Fibroblast of lung (primary cell): ENCODE data around the gene N4BP2. TPM values are rescaled to one million over a fixed set of nuclear protein-coding genes. Genes with fewer than 3 reads are reported as not detected.

Source experiments
- DNase-seq, 2 donors: peaks; one replicate each; pipeline versions ENCODE4 v3.0.0 to v3.0.0-alpha.2; 2010; ENCODE audit warnings: low read depth in 2 of 2
- H2AFZ ChIP-seq: 2 replicates; pipeline ENCODE4 v1.5.1; 2012; ENCODE audit warnings: low read length, control low read depth, inconsistent platforms
- H3K27ac ChIP-seq: 2 replicates; pipeline ENCODE4 v1.5.1; 2011; ENCODE audit warnings: low read length, control low read depth; ENCODE audit not compliant: insufficient read depth
- H3K27me3 ChIP-seq: 2 replicates; pipeline ENCODE4 v1.5.1; 2011; ENCODE audit warnings: mild to moderate bottlenecking, low read length; ENCODE audit not compliant: control insufficient read depth, insufficient read depth
- H3K36me3 ChIP-seq: 2 replicates; pipeline ENCODE4 v1.5.1; 2011; ENCODE audit warnings: low read length; ENCODE audit not compliant: control insufficient read depth, insufficient read depth
- H3K4me1 ChIP-seq: 2 replicates; pipeline ENCODE4 v1.5.1; 2011; ENCODE audit warnings: low read length; ENCODE audit not compliant: control insufficient read depth, insufficient read depth; ENCODE audit errors: extremely low read depth
- H3K4me2 ChIP-seq: 2 replicates; pipeline ENCODE4 v1.5.1; 2011; ENCODE audit warnings: low read length, control low read depth; ENCODE audit not compliant: insufficient read depth; ENCODE audit errors: extremely low read depth
- H3K4me3 ChIP-seq, 4 experiments: fragments of 200-600 bp in 1 of 4; sonication (generic) in 1 of 4; replicated peaks in 1 of 4; 2 replicates each; pipeline ENCODE4 v1.5.1; 2011 to 2016; ENCODE audit warnings: low read length in 4 of 4, low read depth in 3 of 4, mild to moderate bottlenecking in 3 of 4, control low read depth in 2 of 4, inconsistent platforms in 1 of 4, mixed read lengths in 1 of 4; ENCODE audit not compliant: insufficient read depth in 1 of 4; ENCODE audit errors: control extremely low read depth in 1 of 4
- H3K79me2 ChIP-seq: 2 replicates; pipeline ENCODE4 v1.5.1; 2012; ENCODE audit warnings: mild to moderate bottlenecking, low read length, inconsistent platforms; ENCODE audit not compliant: control insufficient read depth, insufficient read depth
- H3K9ac ChIP-seq: 2 replicates; pipeline ENCODE4 v1.5.1; 2011; ENCODE audit warnings: mild to moderate bottlenecking, low read length, control low read depth; ENCODE audit not compliant: insufficient read depth
- H3K9me3 ChIP-seq: 2 replicates; pipeline ENCODE4 v1.5.1; 2012; ENCODE audit warnings: low read depth, low read length; ENCODE audit not compliant: control insufficient read depth, insufficient read depth
- H4K20me1 ChIP-seq: 2 replicates; pipeline ENCODE4 v1.5.1; 2011; ENCODE audit warnings: low read length; ENCODE audit not compliant: control insufficient read depth, insufficient read depth; ENCODE audit errors: extremely low read depth
- CTCF ChIP-seq, 2 donors: IDR thresholded peaks in 1 of 2; conservative IDR thresholded peaks in 1 of 2; 1 replicate in 1 of 2; 2 replicates in 1 of 2; pipeline ENCODE4 v1.5.1; 2011 to 2012; ENCODE audit warnings: low read length in 2 of 2, control low read depth in 1 of 2, inconsistent platforms in 1 of 2, low read depth in 1 of 2, mild to moderate bottlenecking in 1 of 2
- EZH2 ChIP-seq: IDR thresholded peaks from 2 replicates; pipeline ENCODE4 v1.5.1; 2012; ENCODE audit warnings: low read length, control low read depth, mild to moderate bottlenecking; ENCODE audit errors: missing control alignments
- polyA plus RNA-seq, 2 donors: library from polyadenylated mRNA; depleted of rRNA in 1 of 2; stranded (reverse) in 1 of 2; unstranded in 1 of 2; fragments of >200 nt; gene quantifications; 2 replicates each; pipeline ENCODE4 v1.2.1, GENCODE V29; 2011 to 2012; ENCODE audit warnings: missing spikeins in 1 of 2
- total RNA-seq: library from RNA; depleted of rRNA; stranded (reverse); fragments of >200 nt; gene quantifications from 2 replicates; pipeline ENCODE4 v1.2.1, GENCODE V29; 2014

Gene N4BP2
- total and polyA plus RNA-seq, 2 donors (not counting 1 experiment from before 2014, with no cell fraction given): 3.0 to 5.3 TPM

GRCh38 chr4:40112027-40112792 is 55.6 kb downstream of the N4BP2 start:
- DNase-seq: no peak

DNA sequence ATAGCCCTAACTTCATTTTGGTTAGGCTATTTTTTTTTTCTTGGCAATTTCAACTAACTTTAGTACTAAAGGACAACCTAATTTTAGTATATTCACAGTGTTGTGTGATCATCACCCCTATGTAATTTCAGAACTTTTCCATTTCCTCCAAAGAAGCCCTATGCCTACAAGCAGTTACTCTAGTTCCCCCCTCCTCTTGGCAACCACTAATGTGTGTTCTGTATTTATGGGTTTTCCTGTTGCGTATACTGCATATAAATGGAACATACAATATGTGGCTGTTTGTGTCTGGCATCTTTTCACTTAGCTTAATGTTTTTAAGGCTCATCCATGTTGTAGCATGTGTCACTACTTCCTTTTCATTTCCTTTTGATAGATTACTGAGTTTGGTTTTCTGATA is 57.6 kb downstream of the N4BP2 start:
- H3K4me1 ChIP-seq: no peaks in the 10 kb centered on the region
- no peak overlapping the region for H3K4me3 ChIP-seq
- H3K4me2 ChIP-seq: no peak overlapping the region
- no peak for DNase-seq
- no peak overlapping the region for H3K27ac ChIP-seq
- no peak overlapping the region for H3K9ac ChIP-seq
- H3K79me2 ChIP-seq: no peaks in the 10 kb centered on the region
- no peaks in the 10 kb centered on the region for H3K36me3 ChIP-seq
- no peak for TF ChIP-seq CTCF (conservative IDR thresholded peaks at IDR 0.05 in 1 of 2, IDR thresholded peaks at IDR 0.05 in 1 of 2; ENCODE audit: low read depth in 1 of 2, low read length in 2 of 2)
- TF ChIP-seq EZH2: no peak
- H3K27me3 ChIP-seq: no peaks in the 10 kb centered on the region
- H4K20me1 ChIP-seq: no peaks in the 10 kb centered on the region
- no peak overlapping the region for H2AFZ ChIP-seq
- no peaks in the 10 kb centered on the region for H3K9me3 ChIP-seq

More at GRCh38 chr4:40112027-40112792, 55.6 kb downstream of the N4BP2 start:
- Histone ChIP-seq H3K9ac (no peak overlapping the region), H3K4me3 (no peak overlapping the region), H3K27ac (no peak overlapping the region), H3K9me3 (no peaks in the 10 kb centered on the region), H3K36me3 (no peaks in the 10 kb centered on the region), H3K27me3 (no peaks in the 10 kb centered on the region), H2AFZ (no peak overlapping the region), H3K79me2 (no peaks in the 10 kb centered on the region), H3K4me1 (no peaks in the 10 kb centered on the region), H4K20me1 (no peaks in the 10 kb centered on the region), H3K4me2 (no peak overlapping the region)
- TF ChIP-seq EZH2 (no peak), CTCF (conservative IDR thresholded peaks at IDR 0.05 in 1 of 2, IDR thresholded peaks at IDR 0.05 in 1 of 2; ENCODE audit: low read depth in 1 of 2, low read length in 2 of 2) (no peak)

GRCh38 chr4:40118861-40119260 is 62.2 kb downstream of the N4BP2 start:
- no peaks in the 10 kb centered on the region for H4K20me1 ChIP-seq
- no peaks in the 10 kb centered on the region for H3K27me3 ChIP-seq
- H3K27ac ChIP-seq: no peak overlapping the region
- no peaks in the 10 kb centered on the region for H3K36me3 ChIP-seq
- no peak overlapping the region for H3K4me2 ChIP-seq
- H2AFZ ChIP-seq: no peak overlapping the region
- H3K4me3 ChIP-seq: no peak overlapping the region
- no peaks in the 10 kb centered on the region for H3K9me3 ChIP-seq
- DNase-seq: no peak
- no peak overlapping the region for H3K9ac ChIP-seq
- TF ChIP-seq CTCF (conservative IDR thresholded peaks at IDR 0.05 in 1 of 2, IDR thresholded peaks at IDR 0.05 in 1 of 2; ENCODE audit: low read depth in 1 of 2, low read length in 2 of 2): no peak
- no peak for TF ChIP-seq EZH2
- H3K4me1 ChIP-seq: no peaks in the 10 kb centered on the region
- H3K79me2 ChIP-seq: no peaks in the 10 kb centered on the region
